ENCODE results near the gene RHOG. TPM values are rescaled to one million over a fixed set of nuclear protein-coding genes. Genes with fewer than 3 reads are reported as not detected.

RHOG gene
- polyA plus RNA-seq, 2 of the 4 experiments (the other 2 are of a cell fraction): 41.1 to 64.3 TPM

DNA sequence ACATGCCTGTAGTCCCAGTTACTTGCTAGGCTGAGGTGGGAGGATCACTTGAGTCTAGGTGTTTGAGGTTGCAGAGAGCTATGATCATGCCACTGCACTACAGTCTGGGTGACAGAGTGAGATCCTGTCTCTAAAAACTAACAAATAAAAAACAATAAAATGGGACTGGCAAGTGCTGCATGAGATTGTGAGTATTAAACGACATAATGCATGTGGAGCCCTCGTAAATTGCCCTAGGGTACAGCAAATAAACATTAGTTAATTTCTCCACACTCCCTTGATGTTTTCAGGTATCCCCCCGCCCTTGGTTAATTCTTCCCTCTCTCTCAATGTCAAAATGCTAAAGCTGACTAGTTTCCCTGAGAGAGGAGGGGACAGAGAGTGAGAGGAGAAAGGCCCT is 4.9 kb upstream of the RHOG start:
- Histone ChIP-seq H3K9me3 (no peaks in the 10 kb centered on the region), H3K4me1 (peaks cover 7% of the 10 kb centered on the region), H3K27ac (no peak overlapping the region), H3K4me2 (no peak overlapping the region), H3K4me3 (no peak overlapping the region)
- DNase-seq (ENCODE audit: low read depth in 1 of 2, low spot score in 1 of 2) (no peak), FAIRE-seq (no peak), ATAC-seq (no peak)
- TF ChIP-seq HOXB5 (CRISPR knock-in tag; IDR thresholded peaks at IDR 0.05): no peak
- TF ChIP-seq RFX5 (IDR thresholded peaks at IDR 0.05): no peak
- no peak for TF ChIP-seq POLR2AphosphoS2 (conservative IDR thresholded peaks at IDR 0.05; ENCODE audit: low read length)
- TF ChIP-seq, protein P1, sequence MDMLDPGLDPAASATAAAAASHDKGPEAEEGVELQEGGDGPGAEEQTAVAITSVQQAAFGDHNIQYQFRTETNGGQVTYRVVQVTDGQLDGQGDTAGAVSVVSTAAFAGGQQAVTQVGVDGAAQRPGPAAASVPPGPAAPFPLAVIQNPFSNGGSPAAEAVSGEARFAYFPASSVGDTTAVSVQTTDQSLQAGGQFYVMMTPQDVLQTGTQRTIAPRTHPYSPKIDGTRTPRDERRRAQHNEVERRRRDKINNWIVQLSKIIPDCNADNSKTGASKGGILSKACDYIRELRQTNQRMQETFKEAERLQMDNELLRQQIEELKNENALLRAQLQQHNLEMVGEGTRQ (IDR thresholded peaks at IDR 0.05): no peak
- WGBS (ENCODE audit: missing lambda C conversion rate): 54% methylated on average over 3 of the region's 3 CpGs
- CTCF ChIA-PET: interaction anchor here (0.6 to 27.8 kb wide), 4 partner anchors 8 to 283 kb away, joined by 3 to 919 read pairs (median 59); partner anchors contain the start of gene STIM1
- POLR2A ChIA-PET: no interaction called here

DNA sequence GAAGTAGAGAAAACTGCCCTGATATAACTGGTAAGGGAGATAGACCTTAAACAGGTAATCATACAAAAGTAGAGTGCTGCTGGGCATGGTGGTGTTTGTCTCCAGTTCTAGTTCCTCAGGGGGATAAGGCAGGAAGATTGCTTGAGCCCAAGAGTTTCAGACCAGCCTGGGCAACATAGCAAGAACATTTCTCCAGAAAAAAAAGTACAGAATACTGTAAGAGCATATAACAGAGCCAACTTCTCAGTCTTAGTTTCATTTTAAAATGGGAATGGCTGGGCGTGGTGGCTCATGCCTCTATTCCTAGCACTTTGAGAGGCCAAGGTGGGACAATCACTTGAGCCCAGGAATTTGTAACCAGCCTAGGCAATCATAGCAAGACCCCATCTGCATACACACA is 4.5 kb upstream of the RHOG start:
- DNase-seq (ENCODE audit: low read depth in 1 of 2, low spot score in 1 of 2) (no peak), ATAC-seq (no peak), FAIRE-seq (no peak)
- H3K4me2 ChIP-seq: no peak overlapping the region
- ChIA-PET POLR2A (no interaction called here), CTCF (interaction anchor here (0.6 to 27.8 kb wide), 4 partner anchors 9 to 283 kb away, joined by 3 to 919 read pairs (median 59); partner anchors contain the start of gene STIM1)
- 76% methylated on average over 1 of the region's 1 CpG for WGBS (ENCODE audit: missing lambda C conversion rate)
- no peak overlapping the region for H3K27ac ChIP-seq
- TF ChIP-seq POLR2AphosphoS2 (conservative IDR thresholded peaks at IDR 0.05; ENCODE audit: low read length): no peak
- no peak overlapping the region for H3K4me3 ChIP-seq
- peaks cover 7% of the 10 kb centered on the region for H3K4me1 ChIP-seq
- H3K9me3 ChIP-seq: no peaks in the 10 kb centered on the region

DNA sequence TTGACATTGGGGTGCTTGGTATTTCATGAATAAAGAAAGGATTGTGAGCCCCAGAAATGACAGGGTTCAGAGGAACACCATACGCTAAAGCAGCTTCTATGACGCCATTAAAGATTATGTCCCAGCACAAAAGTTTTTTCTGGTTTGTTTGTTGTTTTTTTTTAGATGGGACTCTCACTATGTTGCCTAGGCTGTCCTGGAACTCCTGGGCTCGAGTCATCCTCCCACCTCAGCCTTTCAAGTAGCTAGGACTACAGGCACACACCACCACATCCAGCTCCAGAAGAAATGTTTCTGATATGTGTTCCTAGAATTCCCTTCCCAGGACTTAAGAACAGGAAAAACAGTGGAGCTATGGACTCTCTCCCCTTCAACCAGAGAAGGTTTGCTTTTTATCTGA is 2.6 kb upstream of the RHOG start:
- CTCF ChIA-PET: interaction anchor here (2.2 to 27.8 kb wide), 3 partner anchors 11 to 226 kb away, joined by 13 to 919 read pairs (median 115); partner anchors contain the start of genes PGAP2 and STIM1
- Histone ChIP-seq H3K4me1 (peaks cover 21% of the 10 kb centered on the region), H3K4me3 (no peak overlapping the region), H3K4me2 (no peak overlapping the region), H3K27ac (no peak overlapping the region), H3K9me3 (no peaks in the 10 kb centered on the region)
- DNase-seq (ENCODE audit: low read depth in 1 of 2, low spot score in 1 of 2): no peak
- POLR2A ChIA-PET: no interaction called here
- FAIRE-seq: no peak
- WGBS (ENCODE audit: missing lambda C conversion rate): 75% methylated on average over 3 of the region's 3 CpGs
- ATAC-seq: no peak
- no peak for TF ChIP-seq RFX5 (IDR thresholded peaks at IDR 0.05)
- TF ChIP-seq GATA3 (IDR thresholded peaks at IDR 0.05; ENCODE audit: borderline replicate concordance): no peak
- TF ChIP-seq JUN (IDR thresholded peaks at IDR 0.05): no peak
- no peak for TF ChIP-seq CHD4 (IDR thresholded peaks at IDR 0.05; ENCODE audit: borderline replicate concordance)
- no peak for TF ChIP-seq CHD2 (IDR thresholded peaks at IDR 0.05; ENCODE audit: low read length, partially characterized antibody)
- no peak for TF ChIP-seq ESRRA (IDR thresholded peaks at IDR 0.05; ENCODE audit: borderline replicate concordance, low read length)
- no peak for TF ChIP-seq SREBF2 (IDR thresholded peaks at IDR 0.05)
- no peak for TF ChIP-seq TFCP2L1 (CRISPR knock-in tag; IDR thresholded peaks at IDR 0.05)
- no peak for TF ChIP-seq FOSL2 (IDR thresholded peaks at IDR 0.05)
- no peak for TF ChIP-seq FOSL2 (CRISPR knock-in tag; IDR thresholded peaks at IDR 0.05)
- no peak for TF ChIP-seq EHMT2 (IDR thresholded peaks at IDR 0.05; ENCODE audit: low read depth)
- TF ChIP-seq ZFP36 (IDR thresholded peaks at IDR 0.05; ENCODE audit: borderline replicate concordance, partially characterized antibody): no peak
- TF ChIP-seq RNF2 (IDR thresholded peaks at IDR 0.05; ENCODE audit: borderline replicate concordance, low read depth): no peak
- TF ChIP-seq, protein P1 (IDR thresholded peaks at IDR 0.05): no peak
- TF ChIP-seq, protein P2, sequence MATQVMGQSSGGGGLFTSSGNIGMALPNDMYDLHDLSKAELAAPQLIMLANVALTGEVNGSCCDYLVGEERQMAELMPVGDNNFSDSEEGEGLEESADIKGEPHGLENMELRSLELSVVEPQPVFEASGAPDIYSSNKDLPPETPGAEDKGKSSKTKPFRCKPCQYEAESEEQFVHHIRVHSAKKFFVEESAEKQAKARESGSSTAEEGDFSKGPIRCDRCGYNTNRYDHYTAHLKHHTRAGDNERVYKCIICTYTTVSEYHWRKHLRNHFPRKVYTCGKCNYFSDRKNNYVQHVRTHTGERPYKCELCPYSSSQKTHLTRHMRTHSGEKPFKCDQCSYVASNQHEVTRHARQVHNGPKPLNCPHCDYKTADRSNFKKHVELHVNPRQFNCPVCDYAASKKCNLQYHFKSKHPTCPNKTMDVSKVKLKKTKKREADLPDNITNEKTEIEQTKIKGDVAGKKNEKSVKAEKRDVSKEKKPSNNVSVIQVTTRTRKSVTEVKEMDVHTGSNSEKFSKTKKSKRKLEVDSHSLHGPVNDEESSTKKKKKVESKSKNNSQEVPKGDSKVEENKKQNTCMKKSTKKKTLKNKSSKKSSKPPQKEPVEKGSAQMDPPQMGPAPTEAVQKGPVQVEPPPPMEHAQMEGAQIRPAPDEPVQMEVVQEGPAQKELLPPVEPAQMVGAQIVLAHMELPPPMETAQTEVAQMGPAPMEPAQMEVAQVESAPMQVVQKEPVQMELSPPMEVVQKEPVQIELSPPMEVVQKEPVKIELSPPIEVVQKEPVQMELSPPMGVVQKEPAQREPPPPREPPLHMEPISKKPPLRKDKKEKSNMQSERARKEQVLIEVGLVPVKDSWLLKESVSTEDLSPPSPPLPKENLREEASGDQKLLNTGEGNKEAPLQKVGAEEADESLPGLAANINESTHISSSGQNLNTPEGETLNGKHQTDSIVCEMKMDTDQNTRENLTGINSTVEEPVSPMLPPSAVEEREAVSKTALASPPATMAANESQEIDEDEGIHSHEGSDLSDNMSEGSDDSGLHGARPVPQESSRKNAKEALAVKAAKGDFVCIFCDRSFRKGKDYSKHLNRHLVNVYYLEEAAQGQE (IDR thresholded peaks at IDR 0.05): no peak
- no peak for TF ChIP-seq FOXS1 (CRISPR knock-in tag; IDR thresholded peaks at IDR 0.05)
